Upper lobe of left lung (tissue), 6 donors: ENCODE results near the gene SIGLEC8. TPM values are rescaled to one million over a fixed set of nuclear protein-coding genes. Genes with fewer than 3 reads are reported as not detected.
"Not testable (repeated sequence)": the region's sequence is repeated elsewhere in the genome, so short reads cannot be mapped to it uniquely, and the experiment has no call there.

ENCODE experiments used
- ATAC-seq, 2 donors: fragments of 200-7000 bp; cut with Tn5 transposase; one replicate each; pipeline ENCODE4 v1.9.1; 2022; ENCODE audit warnings: mild to moderate bottlenecking in 2 of 2, moderate library complexity in 2 of 2; ENCODE audit not compliant: low FRiP score in 2 of 2
- DNase-seq, 2 donors: peaks; one replicate each; pipeline ENCODE4 v3.0.0-alpha.2; 2019 to 2020
- H3K27ac ChIP-seq, 4 donors: fragments of 200-600 bp; sonication (generic); one replicate each; pipeline ENCODE4 v1.5.1; 2016 to 2019
- H3K27me3 ChIP-seq, 4 donors: fragments of 200-600 bp; sonication (generic); one replicate each; pipeline ENCODE4 v1.5.1; 2017 to 2019
- H3K36me3 ChIP-seq, 4 donors: fragments of 200-600 bp; sonication (generic); one replicate each; pipeline ENCODE4 v1.5.1; 2016 to 2019
- H3K4me1 ChIP-seq, 4 donors: fragments of 200-600 bp; sonication (generic); one replicate each; pipeline ENCODE4 v1.5.1; 2018 to 2019
- H3K4me3 ChIP-seq, 4 donors: fragments of 200-600 bp; sonication (generic); one replicate each; pipeline ENCODE4 v1.5.1; 2017 to 2019; ENCODE audit warnings: mild to moderate bottlenecking in 2 of 4, moderate library complexity in 1 of 4
- H3K9me3 ChIP-seq, 4 donors: fragments of 200-600 bp; sonication (generic); one replicate each; pipeline ENCODE4 v1.5.1; 2018 to 2019
- CTCF ChIP-seq, 6 experiments: fragments of 450-650 bp in 4 of 6; fragments of 200-600 bp in 2 of 6; sonication (generic) in 2 of 6; IDR thresholded peaks; one replicate each; pipeline ENCODE4 v1.5.1; 2016 to 2019; ENCODE audit warnings: antibody characterized with exemption in 6 of 6
- EP300 ChIP-seq, 4 donors: sonication (generic); formaldehyde crosslinking; IDR thresholded peaks; one replicate each; pipeline ENCODE4 v1.5.1; 2017; ENCODE audit warnings: antibody characterized with exemption in 4 of 4, control low read depth in 2 of 4
- POLR2A ChIP-seq, 4 donors: fragments of 450-650 bp; IDR thresholded peaks; one replicate each; pipeline ENCODE4 v1.5.1; 2016 to 2017; ENCODE audit warnings: antibody characterized with exemption in 4 of 4, mild to moderate bottlenecking in 2 of 4
- POLR2AphosphoS5 ChIP-seq, 2 donors: sonication (generic); formaldehyde crosslinking; IDR thresholded peaks; one replicate each; pipeline ENCODE4 v1.5.1; 2017; ENCODE audit warnings: antibody characterized with exemption in 2 of 2
- WGBS, 2 donors: methylation state at CpG; one replicate each; pipeline ENCODE4 v1.1.5; 2017 to 2018; 5-methylcytosine and 5-hydroxymethylcytosine counted together
- total RNA-seq, 6 donors: library from RNA; depleted of rRNA in 4 of 6; stranded (reverse); fragments of >200 nt in 4 of 6; gene quantifications; one replicate each; pipeline versions ENCODE4 v1.1.0 to v1.2.1, GENCODE V29; 2016 to 2021
- donor health status: DM: no; HTN: no; CAD: no; lungs with moderate emphysema.
- donor health status: DM: no; HTN: yes; CAD: no; lungs with severe emphysema.

The SIGLEC8 gene
- total RNA-seq, 6 donors from 2014 or later: 0.78 to 4.2 (median 1.8) TPM

GRCh38 chr19:51417810-51418157 is 40.5 kb downstream of the SIGLEC8 start:
- peaks cover 0 to 3% (median 0%) of the 10 kb centered on the region in 4 donors for H3K27me3 ChIP-seq
- no peak overlapping the region for H3K4me3 ChIP-seq
- DNase-seq: no peak
- WGBS, 2 donors: 65% methylated on average over 3 of the region's 3 CpGs
- no peaks in the 10 kb centered on the region for H3K9me3 ChIP-seq
- ATAC-seq: no peak
- peaks cover 0 to 9% (median 3%) of the 10 kb centered on the region in 4 donors for H3K4me1 ChIP-seq
- peak overlapping the region; percentile 67 to 80 (median 77) for H3K27ac ChIP-seq
- no peaks in the 10 kb centered on the region for H3K36me3 ChIP-seq
- TF ChIP-seq EP300 (IDR thresholded peaks at IDR 0.05) (no peak), CTCF (IDR thresholded peaks at IDR 0.05) (no peak), POLR2AphosphoS5 (IDR thresholded peaks at IDR 0.05) (no peak), POLR2A (IDR thresholded peaks at IDR 0.05) (no peak)

GRCh38 chr19:51417107-51417809 is 41.0 kb downstream of the SIGLEC8 start, which contains the start of gene SIGLEC10:
TSS of gene SIGLEC10 (minus strand) at chr19:51417642. CDS start at chr19:51417581, 61 bp downstream.
- H3K27ac ChIP-seq: peak within 1 kb of the TSS; percentile 67 to 80 (median 77)
- H3K4me1 ChIP-seq: peaks cover 0 to 9% (median 3%) of the 10 kb centered on the region in 4 donors
- peak; percentile 64 to 78 for ATAC-seq
- H3K36me3 ChIP-seq: no peaks in the 10 kb centered on the region
- TF ChIP-seq POLR2AphosphoS5 (IDR thresholded peaks at IDR 0.05) (no peak), POLR2A (IDR thresholded peaks at IDR 0.05) (peak in 1 of 4 donors; percentile 53)
- peak within 1 kb of the TSS in 2 of 4 donors; percentile 13 to 38 for H3K4me3 ChIP-seq
- no peaks in the 10 kb centered on the region for H3K9me3 ChIP-seq
- peaks cover 0 to 3% (median 0%) of the 10 kb centered on the region in 4 donors for H3K27me3 ChIP-seq
- 42 to 47% methylated on average over 15 to 21 of the region's 21 CpGs for WGBS, 2 donors
- peak; percentile 75 to 77 for DNase-seq

DNA sequence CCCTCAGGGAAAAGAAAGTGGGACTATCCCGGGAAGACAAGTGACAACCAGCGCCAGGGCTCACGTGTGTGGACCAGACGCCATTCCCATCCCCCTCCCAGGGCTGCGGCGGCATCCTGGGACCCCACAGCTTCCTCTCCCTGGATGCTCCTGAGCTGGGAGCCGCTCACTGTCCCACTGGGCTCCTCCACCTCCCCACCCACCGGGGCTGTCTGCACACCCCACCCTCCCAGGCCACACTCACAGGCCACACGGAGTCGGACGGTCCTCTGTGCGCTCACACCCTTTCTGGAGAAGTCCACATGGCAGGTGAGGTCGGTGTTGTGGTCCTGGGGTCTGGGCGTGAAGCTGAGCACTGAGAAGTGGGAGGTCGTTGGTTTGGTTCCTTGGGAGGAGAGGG is 41.8 kb downstream of the SIGLEC8 start:
- peak overlapping the region in 1 of 4 donors; percentile 38 for H3K4me3 ChIP-seq
- peak in 1 of 2 donors; percentile 64 for DNase-seq
- H3K27ac ChIP-seq: peak overlapping the region; percentile 67 to 80 (median 77)
- not testable (repeated sequence) for H3K9me3 ChIP-seq, H3K4me1 ChIP-seq, H3K27me3 ChIP-seq, ATAC-seq, H3K36me3 ChIP-seq
- 74 to 82% methylated on average over 6 to 14 of the region's 15 CpGs for WGBS, 2 donors

DNA sequence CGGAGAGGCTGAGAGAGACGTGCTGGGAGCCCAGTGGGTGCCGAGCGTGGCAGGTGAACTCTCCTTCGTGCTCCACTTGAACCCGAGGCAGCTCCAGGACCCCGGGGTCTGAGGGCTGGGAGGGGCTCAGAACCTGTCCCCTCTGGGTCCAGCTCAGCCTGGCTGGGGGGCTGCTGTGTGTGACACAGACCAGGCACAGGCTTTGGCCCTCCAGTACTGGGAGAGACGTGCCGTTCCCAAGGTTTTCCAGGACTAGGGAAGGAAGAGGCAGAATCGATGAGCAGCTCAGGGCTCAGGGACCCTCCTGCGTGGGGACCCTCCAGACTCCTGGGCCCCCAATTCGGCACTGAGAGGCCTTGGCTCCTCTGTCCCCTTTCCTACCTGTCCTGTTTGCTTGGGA is 43.1 kb downstream of the SIGLEC8 start:
- DNase-seq: no peak
- ATAC-seq: no peak
- Histone ChIP-seq H3K4me3 (no peak overlapping the region), H3K27me3 (no peaks in the 10 kb centered on the region), H3K27ac (no peak overlapping the region), H3K4me1 (no peaks in the 10 kb centered on the region), H3K9me3 (no peaks in the 10 kb centered on the region), H3K36me3 (no peaks in the 10 kb centered on the region)
- TF ChIP-seq EP300 (IDR thresholded peaks at IDR 0.05) (no peak), POLR2A (IDR thresholded peaks at IDR 0.05) (no peak), CTCF (IDR thresholded peaks at IDR 0.05) (no peak), POLR2AphosphoS5 (IDR thresholded peaks at IDR 0.05) (no peak)
- 81 to 89% methylated on average over 3 to 12 of the region's 12 CpGs for WGBS, 2 donors

- Histone ChIP-seq H3K27ac (no peak overlapping the region), H3K4me3 (no peak overlapping the region), H3K27me3 (no peaks in the 10 kb centered on the region), H3K36me3 (no peaks in the 10 kb centered on the region), H3K9me3 (no peaks in the 10 kb centered on the region), H3K4me1 (peaks cover 0 to 9% (median 5%) of the 10 kb centered on the region in 4 donors)
- no peak for ATAC-seq
- TF ChIP-seq CTCF (IDR thresholded peaks at IDR 0.05) (no peak), POLR2AphosphoS5 (IDR thresholded peaks at IDR 0.05) (no peak), EP300 (IDR thresholded peaks at IDR 0.05) (no peak), POLR2A (IDR thresholded peaks at IDR 0.05) (no peak)
- DNase-seq: no peak
- WGBS, 2 donors: 91 to 95% methylated on average over 12 to 15 of the region's 15 CpGs
Observed at GRCh38 chr19:51410950-51411748, 47.1 kb downstream of the SIGLEC8 start.
